ENCODE results near the gene NUCB2.

The NUCB2 gene

DNA sequence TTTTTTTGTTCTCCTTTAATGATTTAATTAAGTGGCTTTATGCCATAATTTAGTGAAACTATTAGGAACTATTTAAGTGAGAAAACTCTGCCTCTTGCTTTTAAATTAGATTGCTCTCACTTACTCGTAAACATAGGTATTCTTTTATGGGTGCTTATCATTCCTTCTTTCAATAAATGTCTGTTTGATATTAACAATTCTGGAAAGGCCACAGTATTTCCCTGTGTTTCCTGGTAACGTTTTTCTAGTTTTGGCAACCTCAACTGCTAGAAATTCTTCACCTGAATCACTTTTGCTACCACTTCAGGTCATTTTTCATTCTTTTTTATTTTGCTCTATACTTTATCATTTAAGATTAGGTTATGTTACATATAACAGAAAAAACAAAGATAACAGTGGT, 55.1 kb downstream of the NUCB2 start:
- no peak for DNase-seq
- no peak for TF ChIP-seq GATA1 (IDR thresholded peaks at IDR 0.05; ENCODE audit: low read depth, low read length)
- TF ChIP-seq POLR2A (IDR thresholded peaks at IDR 0.05; ENCODE audit: low read length), result no peak

DNA sequence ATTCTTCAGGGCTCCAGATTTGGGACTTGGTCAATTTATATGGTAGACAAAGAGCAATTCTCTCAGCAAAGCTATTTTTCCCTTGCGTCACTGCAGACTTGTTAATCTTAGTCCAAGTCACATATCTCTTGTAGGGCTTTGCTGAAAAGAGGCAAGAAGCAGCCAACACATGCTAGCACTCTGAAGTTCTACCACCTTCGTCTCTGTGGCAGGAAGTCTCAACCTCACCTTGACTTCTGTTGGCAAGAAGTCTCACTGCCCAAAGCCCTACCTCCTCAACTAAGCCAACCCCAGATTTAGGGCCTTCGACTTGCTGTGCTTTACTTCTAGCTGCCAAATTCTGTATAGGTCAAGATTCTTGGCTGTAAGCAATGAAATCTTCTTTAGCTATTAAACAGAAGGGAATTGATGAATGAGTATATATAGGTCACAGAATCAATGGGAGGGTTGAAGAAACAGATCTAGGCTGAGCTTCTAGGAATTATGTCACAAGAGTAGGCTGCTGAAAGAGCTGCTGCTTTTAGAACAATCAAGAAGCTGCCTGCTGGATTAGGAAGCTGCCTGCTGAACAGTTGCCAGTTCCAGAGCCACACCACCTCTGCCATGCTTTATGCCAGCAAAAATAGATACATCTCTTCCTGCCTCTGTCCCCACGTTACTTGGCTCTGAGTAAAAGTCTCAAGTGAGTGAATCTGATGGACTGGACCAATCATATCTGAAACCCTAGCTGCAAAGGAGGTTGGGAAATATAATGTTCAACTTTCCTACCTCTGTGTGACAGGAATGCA, 57.5 kb downstream of the NUCB2 start:
- TF ChIP-seq GATA1 (IDR thresholded peaks at IDR 0.05; ENCODE audit: low read depth, low read length) (no peak), POLR2A (IDR thresholded peaks at IDR 0.05; ENCODE audit: low read length) (no peak)
- no peak for DNase-seq

DNA sequence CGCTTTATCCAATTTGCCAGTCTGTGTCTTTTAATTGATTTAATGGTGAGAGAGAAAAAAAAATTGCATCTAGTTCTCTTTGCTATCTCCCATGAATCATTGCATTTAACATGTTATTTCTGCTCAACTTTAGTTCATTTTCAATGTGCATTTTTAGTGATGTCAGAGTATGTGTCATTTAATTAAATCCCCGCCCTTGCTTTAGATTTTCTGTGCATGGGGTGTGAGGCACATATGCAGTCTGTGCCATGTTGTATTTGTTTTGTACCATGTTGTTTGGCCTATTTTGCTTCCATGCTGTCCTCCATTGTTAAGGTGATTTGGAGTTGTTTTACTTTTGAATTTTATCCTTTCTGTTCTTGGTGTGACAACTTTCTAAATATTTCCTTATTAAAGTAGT, 66.7 kb downstream of the NUCB2 start:
- DNase-seq, result no peak
- TF ChIP-seq GATA1 (IDR thresholded peaks at IDR 0.05; ENCODE audit: low read depth, low read length) (no peak), POLR2A (IDR thresholded peaks at IDR 0.05; ENCODE audit: low read length) (no peak)

DNA sequence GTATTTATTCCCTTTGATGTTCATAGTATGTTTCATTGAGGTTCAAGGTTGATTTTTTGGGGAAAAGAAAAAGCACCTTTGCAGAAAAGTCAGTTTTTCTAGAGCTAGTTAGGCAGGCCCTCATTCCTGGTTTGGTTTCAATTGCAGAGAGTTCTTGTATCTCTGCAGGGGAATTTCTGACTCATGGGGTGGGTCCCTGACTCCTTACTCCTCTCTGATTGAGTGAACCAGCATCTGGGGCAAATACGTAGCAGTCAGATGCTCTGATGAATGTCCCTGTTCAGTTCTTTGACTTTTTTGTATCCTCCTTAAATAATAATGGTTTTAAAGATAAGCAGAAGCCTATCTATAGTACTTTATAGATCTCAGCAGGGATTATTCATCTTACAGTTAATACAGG, 67.4 kb downstream of the NUCB2 start:
- no peak for TF ChIP-seq POLR2A (IDR thresholded peaks at IDR 0.05; ENCODE audit: low read length)
- TF ChIP-seq GATA1 (IDR thresholded peaks at IDR 0.05; ENCODE audit: low read depth, low read length), result no peak
- peak; percentile 15 to 33 for DNase-seq

DNA sequence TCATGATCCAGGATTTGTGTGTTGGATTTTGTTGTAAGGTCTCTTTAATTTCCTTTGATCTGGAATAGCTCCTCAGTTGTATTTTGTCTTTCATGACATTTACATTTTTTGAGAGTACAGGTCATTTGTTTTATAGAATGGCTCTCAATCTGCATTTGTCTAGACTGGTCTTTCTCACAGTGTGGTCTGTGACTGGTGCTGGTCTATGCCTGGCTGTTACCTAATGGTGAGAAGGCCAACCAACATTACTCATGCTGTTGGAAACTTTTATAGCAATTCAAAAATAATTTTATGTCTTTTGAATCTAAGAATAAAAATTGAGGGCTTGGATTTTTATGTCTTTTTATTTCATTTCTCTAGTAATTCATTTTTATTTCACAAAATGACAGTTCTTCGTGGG, 71.1 kb downstream of the NUCB2 start:
- DNase-seq, result no peak
- no peak for TF ChIP-seq POLR2A (IDR thresholded peaks at IDR 0.05; ENCODE audit: low read length)
- no peak for TF ChIP-seq GATA1 (IDR thresholded peaks at IDR 0.05; ENCODE audit: low read depth, low read length)

DNA sequence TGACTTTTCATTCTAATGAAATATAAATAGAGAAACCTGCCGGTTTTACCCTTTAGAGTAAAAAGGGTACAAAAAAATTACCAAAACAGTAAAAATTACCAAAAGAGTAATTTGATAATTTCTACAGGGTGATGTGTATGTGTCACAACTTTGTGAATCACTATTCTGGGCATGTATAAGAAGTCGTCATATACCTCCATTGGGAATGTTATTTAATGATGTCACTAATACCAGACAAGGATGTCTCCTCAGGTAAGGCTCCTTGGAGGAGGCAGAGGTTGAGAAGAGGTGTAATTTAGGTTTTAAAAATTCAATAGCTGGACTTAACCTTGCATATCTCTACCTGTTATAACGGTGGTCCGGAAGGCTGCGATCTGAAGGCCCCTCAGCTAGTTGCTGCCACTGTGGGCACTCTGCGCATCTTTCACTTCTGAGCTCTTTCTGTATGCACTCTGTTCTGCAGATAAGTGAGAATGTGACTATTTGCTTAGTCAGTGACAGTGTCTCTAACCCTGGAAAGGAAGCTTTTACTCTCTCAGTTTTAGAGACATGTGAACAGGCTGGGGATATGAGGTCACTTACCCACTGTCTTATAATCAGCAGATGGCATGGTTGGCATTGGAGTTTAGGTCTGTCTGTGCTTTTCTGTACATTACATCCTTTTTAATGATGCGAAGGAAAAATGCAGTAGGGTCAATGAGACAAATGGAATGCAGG, 74.1 kb downstream of the NUCB2 start:
- DNase-seq, result no peak
- TF ChIP-seq GATA1 (IDR thresholded peaks at IDR 0.05; ENCODE audit: low read depth, low read length), result no peak
- no peak for TF ChIP-seq POLR2A (IDR thresholded peaks at IDR 0.05; ENCODE audit: low read length)

DNA sequence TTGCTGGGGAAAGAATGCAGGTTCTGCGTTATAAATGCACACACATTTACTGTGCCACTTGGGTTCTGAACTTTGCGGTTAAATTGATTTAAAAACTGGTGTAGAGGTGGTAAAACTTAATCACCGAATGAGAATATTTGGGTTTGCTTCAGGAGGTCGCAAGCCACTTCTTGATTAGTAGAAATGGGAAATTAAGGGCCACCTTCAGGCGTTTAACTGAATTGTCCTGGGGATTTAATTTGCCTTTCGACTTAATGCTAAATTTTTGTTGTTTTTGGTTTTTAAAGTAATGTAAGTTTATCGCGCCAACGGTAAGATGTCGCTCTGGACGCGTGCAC, 74.6 kb downstream of the NUCB2 start:
- no peak for DNase-seq

DNA sequence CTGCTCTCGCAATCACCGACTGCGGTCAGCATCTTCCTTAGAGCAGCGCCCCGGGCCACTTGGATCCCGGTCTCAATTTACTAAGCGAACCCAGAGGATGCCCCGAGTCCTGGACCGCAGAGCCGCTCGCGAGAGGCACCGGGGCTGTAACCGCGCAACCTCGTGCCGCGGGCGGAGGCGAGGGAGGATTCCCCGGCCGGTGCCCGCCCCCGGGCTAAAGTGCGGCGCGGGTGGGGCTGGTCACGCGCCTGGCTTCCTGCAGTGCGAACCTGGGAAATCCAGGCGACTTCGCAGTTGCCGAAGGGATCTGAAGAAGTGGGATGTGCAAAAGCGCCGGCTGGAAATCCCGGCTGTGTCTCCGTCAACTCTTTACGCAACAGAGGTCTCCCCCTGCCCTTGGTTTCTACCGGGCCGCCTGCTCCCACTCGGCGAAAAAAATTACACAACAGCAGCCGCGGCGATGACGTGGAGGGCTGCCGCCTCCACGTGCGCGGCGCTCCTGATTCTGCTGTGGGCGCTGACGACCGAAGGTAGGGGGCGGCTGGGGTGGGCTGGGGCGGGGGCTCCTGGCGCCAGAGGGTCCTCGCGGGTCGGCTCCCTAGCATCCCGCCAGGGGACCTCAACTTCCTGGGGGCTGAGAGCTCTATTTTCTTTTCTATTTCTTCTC, 75.1 kb downstream of the NUCB2 start, which contains the start of gene NCR3LG1:
TSS of gene NCR3LG1 (plus strand) at position 291 of the 667 bp plus-strand sequence. CDS start at position 461, 170 bp downstream.
- peak; percentile 61 to 76 for DNase-seq

More for the DNA sequence above, 74.6 kb downstream of the NUCB2 start:
- TF ChIP-seq GATA1 (IDR thresholded peaks at IDR 0.05; ENCODE audit: low read depth, low read length) (no peak), POLR2A (IDR thresholded peaks at IDR 0.05; ENCODE audit: low read length) (no peak)

DNA sequence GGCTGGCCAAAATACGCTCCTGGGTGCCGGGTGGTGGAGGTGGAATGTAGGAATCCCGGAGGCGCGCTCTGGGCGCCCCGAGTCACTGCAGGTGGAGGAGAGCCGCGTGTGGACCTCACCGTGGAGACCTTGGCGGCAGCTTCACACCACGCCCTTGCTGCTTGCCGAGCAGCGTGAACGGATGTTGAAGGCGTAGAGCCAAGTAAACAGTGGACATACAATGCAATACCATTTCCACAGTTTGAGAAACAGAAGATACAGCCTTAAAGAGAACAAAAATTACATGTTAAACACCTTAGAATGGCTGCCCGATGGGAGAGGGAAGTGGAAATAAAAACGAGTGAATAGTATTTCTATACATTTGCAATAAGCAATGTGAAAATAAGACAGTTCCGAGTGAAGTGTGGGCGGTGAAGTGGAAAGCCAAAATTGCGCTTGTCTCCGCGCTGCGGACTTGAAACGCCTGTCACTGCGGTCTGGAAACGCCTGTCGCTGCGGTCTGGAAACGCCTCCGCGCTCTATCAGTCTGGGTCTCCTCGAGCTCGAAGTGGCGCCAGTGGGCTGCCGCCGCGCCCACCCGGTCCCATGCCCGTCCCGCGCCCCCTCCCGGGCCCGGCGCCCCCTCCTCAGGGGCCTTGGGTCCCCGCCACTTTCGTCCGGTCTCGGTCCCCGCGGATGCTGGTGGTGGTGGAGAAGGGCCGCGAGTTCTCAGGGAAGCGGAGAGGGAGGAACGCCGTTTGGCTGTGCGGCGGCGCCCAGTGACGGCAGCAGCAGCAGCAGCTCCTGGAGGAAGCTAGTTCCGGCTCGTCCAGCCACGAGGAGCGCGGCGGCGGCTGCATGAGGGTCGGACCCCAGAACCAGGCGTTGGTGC, 76.6 kb downstream of the NUCB2 start:
- TF ChIP-seq GATA1 (IDR thresholded peaks at IDR 0.05; ENCODE audit: low read depth, low read length) (no peak), POLR2A (IDR thresholded peaks at IDR 0.05; ENCODE audit: low read length) (peak; percentile 52)
- DNase-seq, result peak; percentile 80 to 85

More for the DNA sequence above, 75.1 kb downstream of the NUCB2 start, which contains the start of gene NCR3LG1:
- TF ChIP-seq POLR2A (IDR thresholded peaks at IDR 0.05; ENCODE audit: low read length) (peak; percentile 42), GATA1 (IDR thresholded peaks at IDR 0.05; ENCODE audit: low read depth, low read length) (no peak)

DNA sequence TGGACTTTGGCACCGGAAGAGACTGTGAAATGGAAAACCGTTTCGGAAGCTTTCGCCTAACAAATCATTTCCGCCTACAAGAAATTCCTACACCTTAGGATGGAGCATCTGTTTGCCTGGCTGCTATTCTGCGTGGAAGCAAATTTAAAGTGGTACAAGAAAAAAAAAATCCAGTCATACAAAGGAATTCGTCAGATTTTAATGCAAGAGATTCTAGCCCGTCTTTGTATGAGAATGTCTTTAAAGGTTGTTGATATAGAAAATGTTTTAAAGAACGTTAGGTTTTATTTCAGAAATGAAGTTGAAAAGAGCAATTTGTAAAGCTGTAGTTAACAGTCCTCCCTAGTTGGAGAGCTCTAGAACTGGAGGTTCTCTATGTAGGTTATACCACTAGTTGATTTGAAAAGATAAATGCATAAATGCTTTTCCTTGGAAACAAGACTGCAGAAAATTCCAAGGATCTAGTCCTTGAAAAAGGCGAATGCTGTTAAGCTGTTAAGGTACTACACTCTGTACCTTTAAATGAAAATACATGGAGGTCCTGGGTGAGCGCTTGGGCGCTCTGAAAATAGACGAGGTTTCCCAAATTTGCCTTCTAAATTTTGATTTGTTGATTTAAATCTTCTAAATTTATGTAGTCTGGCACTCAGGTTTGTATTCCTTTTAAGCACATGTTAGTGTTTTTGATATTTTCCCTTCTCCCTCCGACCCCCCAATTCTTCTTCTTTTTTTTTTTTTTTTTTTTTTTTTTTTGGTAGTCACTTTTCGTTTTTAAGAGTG, 77.5 kb downstream of the NUCB2 start:
- TF ChIP-seq POLR2A (IDR thresholded peaks at IDR 0.05; ENCODE audit: low read length) (peak; percentile 16), GATA1 (IDR thresholded peaks at IDR 0.05; ENCODE audit: low read depth, low read length) (no peak)
- DNase-seq, result peak in 1 of 2 experiments; percentile 39

DNA sequence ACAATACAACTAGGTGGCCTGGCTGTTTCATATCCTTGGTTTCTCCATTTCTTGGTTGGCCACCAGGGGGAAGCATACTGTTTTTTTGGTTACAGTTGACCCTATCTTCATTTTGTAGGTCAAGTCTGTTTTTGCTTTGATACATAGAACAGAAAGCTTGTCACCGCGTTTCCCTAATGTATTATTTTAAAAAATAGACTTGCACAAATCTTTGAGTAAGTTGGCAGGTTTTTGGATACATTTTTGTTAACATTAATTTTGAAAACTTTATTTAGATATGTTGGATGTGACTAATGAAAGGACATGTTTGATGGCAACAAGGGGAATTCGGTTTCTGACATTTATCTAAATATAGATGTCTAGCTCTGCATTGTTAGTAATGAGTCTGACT, 78.1 kb downstream of the NUCB2 start:
- TF ChIP-seq POLR2A (IDR thresholded peaks at IDR 0.05; ENCODE audit: low read length) (no peak), GATA1 (IDR thresholded peaks at IDR 0.05; ENCODE audit: low read depth, low read length) (no peak)
- peak; percentile 84 for DNase-seq

DNA sequence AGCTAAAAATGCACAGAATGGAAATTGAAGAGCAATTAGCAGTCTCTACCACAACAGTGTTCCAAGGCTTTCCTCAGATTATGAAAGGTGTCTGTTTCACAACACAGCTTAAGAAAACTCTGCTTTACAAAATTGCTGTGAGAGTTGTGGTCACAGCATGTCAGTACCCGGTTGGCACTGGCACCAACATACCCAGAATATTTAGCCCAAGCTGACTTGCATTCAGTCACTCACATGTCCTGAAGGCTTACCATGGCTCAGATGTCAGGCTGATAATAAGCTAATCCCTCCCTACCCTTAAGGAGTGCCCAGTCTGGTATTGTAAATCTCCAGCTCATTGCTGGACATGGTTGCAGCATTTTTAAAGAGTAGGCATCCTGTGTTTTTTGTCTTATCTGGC, 90.0 kb downstream of the NUCB2 start:
- TF ChIP-seq GATA1 (IDR thresholded peaks at IDR 0.05; ENCODE audit: low read depth, low read length) (no peak), POLR2A (IDR thresholded peaks at IDR 0.05; ENCODE audit: low read length) (no peak)
- no peak for DNase-seq

DNA sequence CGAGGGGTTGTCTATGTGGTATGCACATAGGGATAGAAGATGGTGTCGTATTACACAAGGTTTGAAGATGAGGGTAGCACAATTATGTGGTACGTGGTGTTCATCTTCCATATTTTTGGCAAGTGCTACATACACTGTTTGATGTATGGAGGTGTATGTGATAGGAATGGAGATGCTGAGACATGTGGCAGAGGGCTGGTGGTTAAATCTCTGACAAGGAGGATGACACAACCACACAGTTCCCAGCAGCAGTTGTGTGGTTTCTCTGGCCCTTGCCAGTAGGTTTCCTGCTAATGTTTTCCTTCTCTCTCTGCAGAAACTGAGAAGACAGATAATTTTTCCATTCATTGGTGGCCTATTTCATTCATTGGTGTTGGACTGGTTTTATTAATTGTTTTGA, 92.0 kb downstream of the NUCB2 start:
- no peak for DNase-seq
- no peak for TF ChIP-seq POLR2A (IDR thresholded peaks at IDR 0.05; ENCODE audit: low read length)
- TF ChIP-seq GATA1 (IDR thresholded peaks at IDR 0.05; ENCODE audit: low read depth, low read length), result no peak
